ENCODE data around the gene CCNL2.
"Not testable (repeated sequence)": the region's sequence is repeated elsewhere in the genome, so short reads cannot be mapped to it uniquely, and the experiment has no call there.

DNA sequence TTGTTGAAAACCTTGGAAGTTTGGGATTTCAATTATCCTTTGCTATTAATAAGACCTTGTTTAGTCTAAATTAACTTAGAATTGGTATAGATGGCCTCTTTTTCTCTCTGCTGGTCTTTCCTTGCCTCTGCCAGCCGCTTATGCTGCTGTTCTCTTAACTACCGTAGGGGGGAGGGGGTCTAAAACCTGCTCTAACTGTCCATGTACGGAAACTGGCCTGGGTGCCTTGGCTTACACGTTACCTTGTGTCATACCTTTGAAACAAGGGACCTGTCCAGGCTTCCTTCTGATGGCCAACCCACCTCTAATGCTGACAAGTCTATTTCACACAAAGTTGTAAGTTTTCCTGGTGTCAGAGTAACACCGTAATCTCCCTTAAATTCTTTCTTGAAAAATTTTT lies 18.3 kb upstream of the CCNL2 start:
- not testable (repeated sequence) for TF ChIP-seq EP300, POLR2A (IDR thresholded peaks at IDR 0.05)
- TF ChIP-seq, protein P1, sequence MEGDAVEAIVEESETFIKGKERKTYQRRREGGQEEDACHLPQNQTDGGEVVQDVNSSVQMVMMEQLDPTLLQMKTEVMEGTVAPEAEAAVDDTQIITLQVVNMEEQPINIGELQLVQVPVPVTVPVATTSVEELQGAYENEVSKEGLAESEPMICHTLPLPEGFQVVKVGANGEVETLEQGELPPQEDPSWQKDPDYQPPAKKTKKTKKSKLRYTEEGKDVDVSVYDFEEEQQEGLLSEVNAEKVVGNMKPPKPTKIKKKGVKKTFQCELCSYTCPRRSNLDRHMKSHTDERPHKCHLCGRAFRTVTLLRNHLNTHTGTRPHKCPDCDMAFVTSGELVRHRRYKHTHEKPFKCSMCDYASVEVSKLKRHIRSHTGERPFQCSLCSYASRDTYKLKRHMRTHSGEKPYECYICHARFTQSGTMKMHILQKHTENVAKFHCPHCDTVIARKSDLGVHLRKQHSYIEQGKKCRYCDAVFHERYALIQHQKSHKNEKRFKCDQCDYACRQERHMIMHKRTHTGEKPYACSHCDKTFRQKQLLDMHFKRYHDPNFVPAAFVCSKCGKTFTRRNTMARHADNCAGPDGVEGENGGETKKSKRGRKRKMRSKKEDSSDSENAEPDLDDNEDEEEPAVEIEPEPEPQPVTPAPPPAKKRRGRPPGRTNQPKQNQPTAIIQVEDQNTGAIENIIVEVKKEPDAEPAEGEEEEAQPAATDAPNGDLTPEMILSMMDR (IDR thresholded peaks at IDR 0.05): not testable (repeated sequence)

Measured in ovary (tissue), 3 donors.